HG03457 (cell line): ENCODE measurements around the gene SMIM41.

Experiments used
- ATAC-seq: cut with Tn5 transposase; IDR thresholded peaks from one replicate; pipeline ENCODE4 v1.9.1; 2021; ENCODE audit warnings: moderate number of reproducible peaks; ENCODE audit not compliant: unreplicated experiment

SMIM41 gene

GRCh38 chr12:52062167-52063081 is 17.1 kb upstream of the SMIM41 start:
- ATAC-seq = no peak

- ATAC-seq = no peak
These were observed 16.2 kb upstream of the SMIM41 start for GRCh38 chr12:52063082-52063924.

DNA sequence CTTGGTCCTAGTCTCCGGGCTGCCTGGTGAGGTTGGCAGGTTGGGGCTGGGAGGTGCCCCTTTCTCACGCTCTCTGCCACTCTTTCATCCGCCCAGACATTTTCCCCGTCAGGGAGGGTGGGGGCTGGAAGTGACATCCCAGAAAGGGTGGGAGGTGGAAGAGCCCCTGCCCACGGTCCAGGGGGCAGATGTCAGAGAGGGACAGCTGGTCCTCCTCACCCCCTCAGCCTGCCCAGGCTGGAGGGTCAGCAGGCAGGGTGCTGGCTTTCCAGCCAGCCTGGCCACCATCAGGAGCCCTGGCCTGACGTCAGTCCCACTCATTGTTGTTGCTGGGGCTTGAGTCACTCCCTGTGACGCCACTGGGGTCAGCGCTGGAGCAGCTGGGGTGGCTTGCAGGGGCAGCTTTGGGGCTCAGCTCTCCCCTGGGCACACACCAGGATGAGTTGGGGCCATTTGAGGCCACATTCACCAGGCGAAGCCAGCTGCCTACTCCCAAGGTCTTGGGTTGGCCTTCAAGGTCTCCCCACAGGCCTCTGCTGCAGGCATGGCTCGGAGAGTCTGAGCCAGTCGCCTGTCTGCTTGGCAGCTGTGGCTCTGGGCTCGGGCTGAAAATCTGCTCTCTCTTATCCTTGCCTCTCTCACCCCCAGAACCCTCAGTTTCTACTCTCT is 15.4 kb upstream of the SMIM41 start:
- ATAC-seq = no peak

DNA sequence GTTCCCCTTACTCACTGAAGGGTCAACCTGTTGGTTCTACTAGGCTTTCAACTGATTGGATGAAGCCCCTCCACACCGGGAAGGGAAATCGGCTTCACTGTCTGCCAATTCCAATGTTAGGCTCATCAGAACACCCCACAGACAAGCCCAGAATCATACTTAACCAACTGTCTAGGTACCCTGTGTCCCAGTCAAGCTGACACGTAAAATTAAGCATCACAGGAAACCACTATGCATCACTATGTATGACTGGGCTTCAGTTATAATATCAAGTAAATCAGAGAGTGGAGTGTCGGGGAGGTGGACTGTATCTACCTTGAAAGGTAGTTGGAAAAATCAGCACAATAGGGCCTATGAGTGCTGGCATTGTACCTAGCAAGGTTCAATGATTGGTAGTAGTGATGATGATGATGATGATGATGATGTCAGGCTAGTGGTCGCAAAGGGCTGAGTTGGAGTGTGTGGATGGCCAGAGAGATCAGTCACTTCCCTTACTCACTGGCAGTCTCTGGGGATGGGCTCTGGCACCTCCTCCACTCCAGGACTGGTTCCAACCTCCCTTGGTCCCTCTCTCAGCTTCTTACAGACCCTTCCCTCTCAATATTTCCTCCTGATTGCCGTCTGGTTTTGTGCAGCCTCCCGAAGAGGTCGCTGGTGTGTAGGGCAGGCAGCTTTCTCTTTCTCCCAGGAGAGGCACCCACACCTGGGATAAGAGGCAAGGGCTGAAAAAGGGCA is 13.0 kb upstream of the SMIM41 start:
- no peak for ATAC-seq

DNA sequence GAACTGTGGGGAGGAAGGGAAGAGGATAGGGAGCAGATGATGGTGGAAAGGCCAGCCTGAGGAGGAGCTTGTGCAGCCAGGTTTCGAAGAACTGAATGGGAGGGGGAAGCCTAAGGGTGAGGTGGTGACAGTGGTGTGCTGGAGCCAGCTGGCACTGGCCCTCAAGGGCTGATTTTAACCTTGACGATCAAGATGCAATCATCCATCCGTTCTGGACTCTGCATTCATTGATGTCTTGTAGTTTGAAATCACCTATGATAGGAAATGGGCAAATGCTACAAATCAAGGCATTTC is 12.5 kb upstream of the SMIM41 start:
- ATAC-seq = no peak

DNA sequence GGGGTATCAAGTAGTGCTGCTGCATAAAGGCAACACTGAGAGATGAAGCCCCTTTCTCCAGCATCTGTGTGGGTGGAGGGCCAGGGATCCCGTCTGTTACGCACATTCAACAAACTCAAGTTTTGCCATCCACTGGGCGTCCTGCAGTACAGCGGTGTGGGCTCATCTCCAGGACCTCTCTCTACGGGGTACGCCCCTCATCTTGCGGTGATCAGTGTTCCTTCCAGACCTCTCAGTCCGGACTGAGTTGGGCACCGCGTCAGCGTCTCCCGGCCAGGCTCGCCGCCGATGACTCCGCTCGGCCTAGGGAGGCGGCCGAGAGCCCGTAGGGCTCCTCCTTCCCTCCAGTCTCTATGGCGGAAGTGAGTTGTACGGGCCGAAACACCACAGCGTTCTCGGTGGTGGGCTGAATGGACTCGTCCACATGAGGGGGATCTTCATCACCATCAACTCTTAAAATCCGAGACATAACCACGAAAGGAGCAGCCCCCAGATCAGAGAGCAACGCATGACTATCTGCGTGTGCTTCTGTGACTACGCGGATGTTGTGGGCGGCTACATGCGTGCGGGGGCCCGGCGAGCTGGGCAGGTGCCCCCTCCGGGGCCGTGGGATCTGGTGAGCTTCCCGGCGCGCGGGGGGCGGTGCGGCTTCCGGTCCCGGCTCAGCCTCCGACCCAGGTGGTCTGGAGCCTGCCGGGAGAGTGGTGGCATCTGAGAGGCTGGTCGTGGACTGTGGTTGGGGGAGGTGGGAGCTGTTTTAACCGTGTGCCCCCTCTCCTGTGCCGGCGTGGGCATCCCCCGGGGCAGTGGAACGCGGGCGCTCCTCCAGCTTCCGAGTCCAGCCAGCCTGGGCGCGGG is 9.9 kb upstream of the SMIM41 start, which contains the start of gene ATG101:
Gene ATG101, plus strand, starts transcription at position 652 of the 858 bp plus-strand sequence. CDS start 3,673 bp downstream, outside the sequence.
- peak; percentile 83 for ATAC-seq

DNA sequence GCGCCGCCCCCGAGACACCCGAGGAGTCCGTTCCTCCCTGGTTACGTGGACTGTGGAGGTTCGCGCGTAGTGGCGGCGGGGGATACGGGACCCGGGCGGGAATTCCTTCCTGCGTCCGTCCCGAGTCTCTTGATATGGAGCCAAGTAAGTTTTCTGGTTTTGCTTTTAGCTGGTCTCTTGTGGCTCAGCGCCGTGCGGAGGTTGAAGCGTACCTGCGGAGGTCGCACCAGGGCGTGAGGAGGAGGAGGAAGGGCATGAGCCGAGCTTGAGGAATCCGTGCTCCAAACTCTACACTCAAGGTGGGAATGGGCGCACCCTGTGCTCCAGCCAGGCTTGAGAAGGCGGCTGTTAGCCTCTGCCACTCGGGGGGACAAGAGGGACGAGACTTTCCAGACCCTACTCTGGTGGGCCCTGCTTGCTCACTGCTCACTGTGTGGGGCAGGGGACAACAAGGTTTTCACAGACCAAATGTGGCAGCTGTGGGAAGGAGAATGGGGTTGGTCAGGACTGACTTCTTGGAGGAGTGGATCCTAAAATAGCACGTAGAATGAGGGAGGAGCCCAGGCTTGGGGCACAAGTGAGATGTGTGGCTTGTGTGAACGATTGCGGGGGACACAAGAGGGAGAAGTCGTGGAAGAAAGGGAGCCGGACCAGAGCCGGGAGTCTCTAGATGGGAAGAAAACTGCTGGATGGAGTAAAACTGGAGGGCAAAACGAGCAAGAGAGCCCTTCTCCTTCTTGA is 9.1 kb upstream of the SMIM41 start:
- peak; percentile 12 for ATAC-seq

- ATAC-seq = no peak
These were observed 5.7 kb upstream of the SMIM41 start for GRCh38 chr12:52073531-52074381.

GRCh38 chr12:52074971-52075724 is 4.4 kb upstream of the SMIM41 start:
- ATAC-seq = no peak

- no peak for ATAC-seq
These were observed 2.7 kb upstream of the SMIM41 start for GRCh38 chr12:52076811-52077210.

DNA sequence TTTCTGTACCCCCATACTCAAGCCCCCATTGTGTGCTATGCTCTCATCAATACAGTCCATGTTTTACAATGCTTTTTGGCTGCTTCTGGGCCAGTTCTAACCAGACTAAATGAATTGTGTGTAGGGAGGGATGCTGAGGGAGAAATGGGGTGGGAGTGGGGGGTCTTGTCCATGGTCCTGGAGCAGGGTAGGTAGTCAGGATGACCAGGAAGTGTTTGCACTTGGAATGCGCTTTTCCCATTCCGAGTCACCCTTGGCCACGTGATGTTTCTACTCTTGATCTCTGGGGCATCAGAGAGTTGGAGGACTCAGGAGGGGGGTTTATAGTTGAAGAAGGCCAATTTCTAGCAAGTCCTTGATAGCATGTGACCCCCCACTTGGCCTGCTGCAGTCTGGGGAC is 1.2 kb upstream of the SMIM41 start:
- ATAC-seq = no peak

- no peak for ATAC-seq
These were observed 1.1 kb downstream of the SMIM41 start for GRCh38 chr12:52080403-52081251.

- no peak for ATAC-seq
These were observed 1.8 kb downstream of the SMIM41 start for GRCh38 chr12:52081263-52081733.

DNA sequence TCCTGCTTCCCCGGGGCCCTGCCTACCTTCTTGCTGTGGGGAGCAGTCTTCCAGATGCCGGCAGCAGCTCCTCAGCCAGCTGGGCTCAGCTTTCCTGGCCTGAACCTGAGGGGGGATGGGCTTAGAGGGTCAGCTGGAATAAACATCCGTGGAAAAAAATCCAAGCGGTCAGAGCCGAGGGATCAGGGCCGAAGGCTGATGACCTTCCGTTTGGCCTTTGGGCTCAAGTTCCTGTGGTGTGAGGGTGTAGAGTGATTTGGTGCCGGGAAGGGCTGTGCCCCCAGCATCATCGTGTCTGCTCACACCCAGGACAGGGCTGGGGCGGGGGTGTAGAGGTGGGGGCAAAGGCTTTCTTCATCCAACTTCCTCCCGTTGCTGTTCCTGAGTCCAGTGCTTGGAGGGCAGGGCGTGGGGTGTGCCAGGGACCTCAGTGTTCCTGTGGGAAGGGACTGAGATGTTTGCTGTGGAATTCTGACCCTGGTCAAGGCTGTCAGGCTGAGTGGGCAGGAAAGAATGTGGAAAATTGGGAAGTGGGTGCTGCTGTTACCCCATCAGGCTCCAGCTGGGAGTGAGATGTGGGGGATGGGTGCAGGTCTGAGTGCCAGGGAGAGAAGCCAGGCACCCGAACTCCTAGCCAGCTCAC is 2.6 kb downstream of the SMIM41 start:
- ATAC-seq = no peak

- ATAC-seq = no peak
These were observed 3.1 kb downstream of the SMIM41 start for GRCh38 chr12:52082669-52082987.

DNA sequence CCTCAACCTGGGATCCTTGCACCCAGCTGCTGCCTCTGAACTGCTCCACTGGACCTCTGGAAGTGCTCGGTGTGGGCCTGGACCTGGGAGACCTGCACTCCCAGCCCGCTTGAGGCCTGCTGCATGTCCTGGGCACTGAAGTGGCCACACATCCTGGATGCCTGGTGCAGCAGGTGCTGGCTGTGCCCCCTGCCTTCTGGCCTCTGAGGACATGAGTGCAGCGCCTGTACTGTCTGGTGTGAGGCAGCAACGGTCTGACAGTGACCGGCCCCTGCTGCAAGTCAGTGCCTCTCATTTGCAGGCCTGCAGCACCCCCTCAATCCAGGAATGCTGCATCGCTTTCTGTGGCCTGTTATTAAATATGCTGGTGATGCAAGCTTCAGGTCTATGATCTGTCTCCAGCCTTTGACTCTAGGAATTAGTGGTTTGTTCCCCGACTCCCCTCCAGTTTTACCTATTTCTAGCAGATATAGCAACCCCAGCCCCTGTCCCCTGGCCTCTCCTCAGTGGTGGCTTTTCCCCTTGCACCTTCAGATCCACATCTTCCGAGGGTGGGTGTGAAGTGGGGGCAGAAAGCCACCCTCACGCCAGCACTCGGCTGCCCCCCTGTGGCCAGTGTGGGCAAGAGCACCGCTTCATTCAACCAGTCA is 3.6 kb downstream of the SMIM41 start:
- ATAC-seq = no peak
